Measurements from ENCODE around the gene AMER1.

The AMER1 gene

GRCh38 chrX:64182208-64182607 lies 23.3 kb downstream of the AMER1 start:
- no peak for DNase-seq

DNA sequence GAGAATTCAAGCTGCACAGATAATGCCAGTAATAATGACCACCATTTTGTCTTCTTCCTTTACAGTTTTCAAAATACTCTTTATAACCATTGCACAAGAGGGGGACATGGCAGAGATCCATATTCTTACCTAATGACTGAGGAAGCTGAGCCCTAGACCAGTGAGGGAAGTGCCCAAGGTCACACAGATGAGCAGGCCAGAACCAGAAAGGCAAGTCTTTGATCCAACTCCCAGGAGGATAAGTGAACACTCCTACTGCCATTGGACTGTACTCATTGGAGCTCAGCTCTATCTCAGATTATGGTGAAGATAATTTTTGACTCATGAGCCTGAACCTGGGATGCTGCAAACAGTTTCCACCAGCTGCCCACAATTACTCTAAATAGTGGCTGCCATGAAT lies 28.6 kb downstream of the AMER1 start:
- no peak for DNase-seq

- no peak for DNase-seq
Observed at GRCh38 chrX:64169988-64170387, 35.5 kb downstream of the AMER1 start.

- DNase-seq = no peak
Observed at GRCh38 chrX:64152857-64153256, 52.7 kb downstream of the AMER1 start.

DNA sequence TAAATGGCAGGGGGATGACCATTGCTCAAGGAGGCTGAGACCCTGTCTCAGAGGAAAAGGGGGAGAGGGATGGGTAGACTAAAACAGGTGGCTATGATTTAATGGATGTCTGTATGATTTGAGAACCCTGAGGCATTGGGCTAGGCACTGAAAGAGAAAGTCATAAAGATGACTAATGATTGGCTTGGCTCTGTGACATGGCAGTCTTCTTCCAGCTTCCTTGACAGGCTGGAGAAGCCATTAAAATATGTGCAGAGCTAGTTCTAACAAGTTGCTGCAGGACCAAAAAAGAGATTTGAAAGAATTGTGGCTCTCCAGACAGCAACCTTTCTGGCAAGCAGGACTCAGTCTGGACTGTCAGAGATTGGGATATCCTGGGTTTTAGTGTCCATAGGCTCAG lies 53.6 kb downstream of the AMER1 start:
- no peak for DNase-seq

DNA sequence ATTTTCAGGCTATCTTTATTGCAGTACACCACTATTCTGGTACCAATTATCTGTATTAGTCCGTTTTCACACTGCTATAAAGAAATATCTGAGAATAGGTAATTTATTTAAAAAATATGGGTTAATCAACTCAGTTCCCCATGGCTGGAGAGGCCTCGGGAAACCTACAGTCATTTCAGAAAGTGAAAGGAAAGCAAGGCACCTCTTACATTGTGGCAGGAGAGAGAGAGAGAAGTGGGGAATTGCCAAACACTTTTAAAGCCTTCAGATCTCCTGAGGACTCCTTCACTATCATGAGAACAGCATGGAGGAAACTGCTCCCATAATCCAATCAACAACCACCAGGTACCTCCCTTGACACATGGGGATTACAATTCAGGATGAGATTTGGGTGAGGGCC lies 54.7 kb downstream of the AMER1 start:
- DNase-seq = no peak

Measured in 8988T (cell line).